CD4-positive, alpha-beta T cell (primary cell): ENCODE data around the gene CDC14B. TPM values are rescaled to one million over a fixed set of nuclear protein-coding genes. Genes with fewer than 3 reads are reported as not detected.

ENCODE experiments used
- ATAC-seq: fragments of 200-7000 bp; cut with Tn5 transposase; one replicate; pipeline ENCODE4 v1.10.0; 2022; ENCODE audit warnings: mild to moderate bottlenecking; ENCODE audit not compliant: poor library complexity
- CTCF ChIA-PET: fragments of 350-600 bp; sonication (Branson Sonifier 250); formaldehyde crosslinking; loops from one replicate; lab custom pipeline; 2021; ENCODE audit warnings: antibody characterized with exemption, inconsistent platforms; lab: Charles Lee
- POLR2A ChIA-PET: fragments of 350-600 bp; sonication (Branson Sonifier 250); formaldehyde crosslinking; loops from one replicate; lab custom pipeline; 2021; ENCODE audit warnings: antibody characterized with exemption, inconsistent platforms; lab: Charles Lee
- DNase-seq, 14 experiments: peaks; one replicate each; pipeline ENCODE4 v3.0.0-alpha.2; 2013 to 2020; ENCODE audit warnings: mixed read lengths in 2 of 14
- H3K27ac ChIP-seq, 2 donors: one replicate each; pipeline versions ENCODE4 v1.5.1 to v1.7.0; 2013; ENCODE audit warnings: low read length in 2 of 2, low read depth in 1 of 2, mild to moderate bottlenecking in 1 of 2
- H3K27me3 ChIP-seq, 2 experiments: 1 replicate in 1 of 2; 2 replicates in 1 of 2; pipeline versions ENCODE4 v1.6.1 to v1.7.0; 2013; ENCODE audit warnings: low read length in 2 of 2, control low read depth in 1 of 2, mild to moderate bottlenecking in 1 of 2, moderate library complexity in 1 of 2; ENCODE audit not compliant: insufficient read depth in 2 of 2, control insufficient read depth in 1 of 2
- H3K36me3 ChIP-seq: one replicate; pipeline ENCODE4 v1.6.1; 2013; ENCODE audit warnings: low read length, control low read depth; ENCODE audit not compliant: insufficient read depth
- H3K4me1 ChIP-seq: one replicate; pipeline ENCODE4 v1.6.1; 2013; ENCODE audit warnings: low read length, control low read depth; ENCODE audit not compliant: insufficient read depth
- H3K4me3 ChIP-seq: one replicate; pipeline ENCODE4 v1.5.1; 2013; ENCODE audit warnings: mild to moderate bottlenecking, low read length, moderate library complexity
- H3K9me3 ChIP-seq, 2 experiments: 1 replicate in 1 of 2; 2 replicates in 1 of 2; pipeline versions ENCODE4 v1.6.1 to v1.7.0; 2013; ENCODE audit warnings: low read length in 2 of 2, mild to moderate bottlenecking in 2 of 2, control low read depth in 1 of 2, moderate library complexity in 1 of 2; ENCODE audit not compliant: control insufficient read depth in 1 of 2, insufficient read depth in 1 of 2
- H3K27ac Mint-ChIP-seq: one replicate; pipeline ENCODE4 v1.8.0; 2020; ENCODE audit warnings: mixed read lengths
- H3K27me3 Mint-ChIP-seq: one replicate; pipeline ENCODE4 v1.8.0; 2021; ENCODE audit warnings: mixed read lengths
- H3K36me3 Mint-ChIP-seq: one replicate; pipeline ENCODE4 v1.8.0; 2021; ENCODE audit warnings: low read depth, mixed read lengths
- H3K4me1 Mint-ChIP-seq: one replicate; pipeline ENCODE4 v1.8.0; 2021; ENCODE audit warnings: low read depth, mixed read lengths
- H3K4me3 Mint-ChIP-seq: one replicate; pipeline ENCODE4 v1.8.0; 2020; ENCODE audit warnings: mild to moderate bottlenecking, mixed read lengths
- H3K9me3 Mint-ChIP-seq: one replicate; pipeline ENCODE4 v1.8.0; 2020; ENCODE audit warnings: mixed read lengths
- intact Hi-C, 2 experiments: fragments of 100-400 bp; cut with DNase I in 1 of 2; cut with micrococcal nuclease in 1 of 2; formaldehyde crosslinking; loops; one replicate each; pipeline versions ENCODE4 v1.15.1 to v1.9.0; 2023 to 2025; cut with DNase I, micrococcal nuclease
- total RNA-seq, 174 experiments: library from RNA in 2 of 174; stranded (reverse) in 2 of 174; gene quantifications; one replicate each; pipeline ENCODE4 v1.2.3 and lab custom pipeline; 2021 to 2026
- TF ChIP-seq, protein P1 (sequence below): fragments of 200-600 bp; IDR thresholded peaks from one replicate; pipeline ENCODE4 v1.8.0; 2022; ENCODE audit warnings: antibody characterized with exemption, mild to moderate bottlenecking

The CDC14B gene
- total RNA-seq, 2 experiments from 2014 or later = 3.5 TPM

DNA sequence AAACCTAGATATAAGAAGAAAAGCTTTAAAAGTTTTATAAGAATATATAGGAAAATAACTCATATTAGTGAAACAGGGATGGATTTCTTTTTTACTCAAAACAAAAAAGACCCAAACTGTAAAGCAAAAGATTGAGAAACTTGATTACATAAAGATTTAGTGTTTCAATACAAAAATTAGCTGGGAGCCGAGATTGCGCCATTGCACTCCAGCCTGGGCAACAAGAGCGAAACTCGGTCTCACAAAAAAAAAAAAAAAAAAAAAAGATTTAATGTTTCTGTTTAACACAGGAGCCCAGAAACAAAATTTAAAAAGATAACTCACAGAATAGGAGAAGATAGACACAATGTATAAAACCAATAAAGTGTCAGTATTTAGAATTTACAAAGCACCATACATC is 45.2 kb downstream of the CDC14B start:
- Mint-ChIP-seq H3K4me3 (no peak overlapping the region), H3K36me3 (no peaks in the 10 kb centered on the region), H3K4me1 (no peaks in the 10 kb centered on the region), H3K9me3 (no peaks in the 10 kb centered on the region), H3K27me3 (peaks cover 12% of the 10 kb centered on the region), H3K27ac (no peak overlapping the region)
- Histone ChIP-seq H3K27ac (no peak overlapping the region), H3K27me3 (no peaks in the 10 kb centered on the region), H3K4me1 (no peaks in the 10 kb centered on the region), H3K4me3 (no peak overlapping the region), H3K36me3 (no peaks in the 10 kb centered on the region), H3K9me3 (no peaks in the 10 kb centered on the region)
- ATAC-seq (no peak), DNase-seq (no peak)
- ChIA-PET POLR2A (no interaction called here), CTCF (interaction anchor here (0.7 kb wide), 1 partner anchor 647 kb away, joined by 3 read pairs; no protein-coding TSS in a partner anchor)
- intact Hi-C loops = no loop called here
- TF ChIP-seq, protein P1, sequence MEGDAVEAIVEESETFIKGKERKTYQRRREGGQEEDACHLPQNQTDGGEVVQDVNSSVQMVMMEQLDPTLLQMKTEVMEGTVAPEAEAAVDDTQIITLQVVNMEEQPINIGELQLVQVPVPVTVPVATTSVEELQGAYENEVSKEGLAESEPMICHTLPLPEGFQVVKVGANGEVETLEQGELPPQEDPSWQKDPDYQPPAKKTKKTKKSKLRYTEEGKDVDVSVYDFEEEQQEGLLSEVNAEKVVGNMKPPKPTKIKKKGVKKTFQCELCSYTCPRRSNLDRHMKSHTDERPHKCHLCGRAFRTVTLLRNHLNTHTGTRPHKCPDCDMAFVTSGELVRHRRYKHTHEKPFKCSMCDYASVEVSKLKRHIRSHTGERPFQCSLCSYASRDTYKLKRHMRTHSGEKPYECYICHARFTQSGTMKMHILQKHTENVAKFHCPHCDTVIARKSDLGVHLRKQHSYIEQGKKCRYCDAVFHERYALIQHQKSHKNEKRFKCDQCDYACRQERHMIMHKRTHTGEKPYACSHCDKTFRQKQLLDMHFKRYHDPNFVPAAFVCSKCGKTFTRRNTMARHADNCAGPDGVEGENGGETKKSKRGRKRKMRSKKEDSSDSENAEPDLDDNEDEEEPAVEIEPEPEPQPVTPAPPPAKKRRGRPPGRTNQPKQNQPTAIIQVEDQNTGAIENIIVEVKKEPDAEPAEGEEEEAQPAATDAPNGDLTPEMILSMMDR = no peak

DNA sequence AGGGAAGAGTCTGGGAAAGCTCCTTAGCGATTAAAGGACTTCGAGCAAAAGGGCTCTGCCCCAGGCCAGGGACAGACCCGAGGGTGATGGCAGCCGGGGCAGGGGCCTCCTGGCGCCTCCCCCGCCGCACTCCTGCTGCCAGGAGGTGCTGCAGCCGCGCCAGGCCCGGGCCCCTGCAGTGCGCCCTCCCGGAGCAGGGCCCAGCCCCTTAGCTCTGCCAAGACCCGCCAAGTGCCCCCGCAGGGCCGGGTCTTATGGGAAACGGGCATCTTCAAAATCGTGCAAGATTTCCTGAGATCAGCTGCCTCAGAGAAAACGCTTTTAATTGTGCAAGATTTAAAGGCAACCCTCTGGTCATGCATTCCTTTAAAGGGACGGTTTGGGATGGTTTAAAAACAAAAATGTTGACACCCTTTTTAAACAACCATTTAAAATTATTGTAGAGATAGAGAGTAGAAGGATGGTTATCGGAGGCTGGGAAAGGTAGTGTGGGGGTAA is 52.4 kb downstream of the CDC14B start:
- POLR2A ChIA-PET = interaction anchor here (0.5 to 3.0 kb wide), 10 partner anchors 10 to 1130 kb away, joined by 3 to 41 read pairs (median 6); partner anchors contain the start of genes CDC14B, HABP4, NCBP1 and PRXL2C

DNA sequence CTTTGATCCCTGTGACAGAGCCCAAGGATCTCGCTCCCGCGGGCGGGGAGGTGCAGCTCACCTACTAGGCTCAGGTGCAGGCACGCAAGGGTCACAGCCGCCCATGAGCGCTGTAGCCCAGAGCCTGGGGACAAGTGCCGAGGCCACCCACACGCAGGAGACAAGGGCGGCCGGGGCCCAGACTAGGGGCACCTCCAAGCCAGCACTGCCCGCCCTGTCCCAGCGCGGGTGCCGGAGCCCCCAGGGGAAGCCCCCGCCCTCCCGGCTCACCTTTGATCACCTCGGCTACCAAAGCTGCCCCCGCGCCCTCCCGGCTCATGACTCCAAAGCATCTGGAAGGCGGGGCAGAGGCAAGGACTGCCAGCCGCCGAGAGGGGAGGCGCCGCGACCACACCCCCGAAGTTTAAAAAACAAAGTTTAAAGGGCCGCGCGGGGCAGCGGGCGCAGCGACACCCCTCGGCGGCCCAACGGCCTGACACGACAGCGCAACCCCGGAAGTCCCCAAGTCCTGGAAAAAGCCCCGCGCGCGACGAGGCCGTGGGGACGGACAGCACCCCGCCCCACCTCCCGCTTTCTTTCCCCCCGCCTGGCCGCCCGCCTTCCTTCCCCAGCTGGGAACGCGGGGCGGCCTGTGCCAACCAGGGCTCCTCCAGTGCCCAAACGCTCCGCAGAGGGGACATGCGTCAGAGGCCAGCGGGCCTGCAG is 53.0 kb downstream of the CDC14B start:
- ATAC-seq (peak; percentile 83), DNase-seq (peak; percentile 65 to 92 (median 78))
- H3K9me3 Mint-ChIP-seq = no peaks in the 10 kb centered on the region
- peak overlapping the region; percentile 64 to 73 for H3K27ac ChIP-seq
- no peaks in the 10 kb centered on the region for H3K27me3 ChIP-seq
- peak overlapping the region; percentile 62 for H3K27ac Mint-ChIP-seq
- peak overlapping the region; percentile 85 for H3K4me3 ChIP-seq
- peaks cover 15% of the 10 kb centered on the region for H3K4me1 ChIP-seq
- CTCF ChIA-PET = interaction anchor here (0.7 to 2.5 kb wide), 14 partner anchors 9 to 290 kb away, joined by 3 to 8 read pairs (median 3); partner anchors contain the start of genes HABP4, PRXL2C and ZNF510
- TF ChIP-seq, protein P1 = peak; percentile 82
- no peaks in the 10 kb centered on the region for H3K9me3 ChIP-seq
- H3K4me3 Mint-ChIP-seq = peak overlapping the region; percentile 85
- H3K36me3 Mint-ChIP-seq = peaks cover 23% of the 10 kb centered on the region
- POLR2A ChIA-PET = interaction anchor here (0.6 to 3.0 kb wide), 13 partner anchors 10 to 1689 kb away, joined by 3 to 41 read pairs (median 5); partner anchors contain the start of genes CDC14B, HABP4, NCBP1 and PRXL2C
- intact Hi-C loops = loop anchor here (2.0 to 5.0 kb wide), 5 partner anchors 86 to 239 kb away; partner anchors contain the start of genes HABP4 (in 2 of the 2) and ZNF367 (in 1 of the 2)
- H3K36me3 ChIP-seq = peaks cover 4% of the 10 kb centered on the region
- H3K4me1 Mint-ChIP-seq = peaks cover 31% of the 10 kb centered on the region
- no peaks in the 10 kb centered on the region for H3K27me3 Mint-ChIP-seq

More for the DNA sequence above, 52.4 kb downstream of the CDC14B start:
- Mint-ChIP-seq H3K27me3 (peaks cover under 1% of the 10 kb centered on the region), H3K4me3 (peak overlapping the region; percentile 85), H3K9me3 (no peaks in the 10 kb centered on the region), H3K27ac (peak overlapping the region; percentile 62), H3K4me1 (peaks cover 31% of the 10 kb centered on the region), H3K36me3 (peaks cover 21% of the 10 kb centered on the region)
- ATAC-seq = peak; percentile 42
- peaks cover 15% of the 10 kb centered on the region for H3K4me1 ChIP-seq
- H3K9me3 ChIP-seq = no peaks in the 10 kb centered on the region
- peak overlapping the region; percentile 85 for H3K4me3 ChIP-seq
- H3K36me3 ChIP-seq = no peaks in the 10 kb centered on the region
- TF ChIP-seq, protein P1 = no peak
- H3K27me3 ChIP-seq = no peaks in the 10 kb centered on the region
- CTCF ChIA-PET = interaction anchor here (1.0 to 2.5 kb wide), 8 partner anchors 10 to 290 kb away, joined by 3 to 8 read pairs (median 4); partner anchors contain the start of genes HABP4 and ZNF510
- peak overlapping the region; percentile 64 to 73 for H3K27ac ChIP-seq
- intact Hi-C loops = loop anchor here (2.0 to 5.0 kb wide), 5 partner anchors 85 to 240 kb away; partner anchors contain the start of genes HABP4 (in 2 of the 2) and ZNF367 (in 1 of the 2)
- peak in 5 of 14 experiments; percentile 11 to 46 (median 16) for DNase-seq
